ENCODE results near the gene RICTOR.

GRCh38 chr5:38926121-38926520 is 148.1 kb downstream of the RICTOR start:
- TF ChIP-seq, protein P1, sequence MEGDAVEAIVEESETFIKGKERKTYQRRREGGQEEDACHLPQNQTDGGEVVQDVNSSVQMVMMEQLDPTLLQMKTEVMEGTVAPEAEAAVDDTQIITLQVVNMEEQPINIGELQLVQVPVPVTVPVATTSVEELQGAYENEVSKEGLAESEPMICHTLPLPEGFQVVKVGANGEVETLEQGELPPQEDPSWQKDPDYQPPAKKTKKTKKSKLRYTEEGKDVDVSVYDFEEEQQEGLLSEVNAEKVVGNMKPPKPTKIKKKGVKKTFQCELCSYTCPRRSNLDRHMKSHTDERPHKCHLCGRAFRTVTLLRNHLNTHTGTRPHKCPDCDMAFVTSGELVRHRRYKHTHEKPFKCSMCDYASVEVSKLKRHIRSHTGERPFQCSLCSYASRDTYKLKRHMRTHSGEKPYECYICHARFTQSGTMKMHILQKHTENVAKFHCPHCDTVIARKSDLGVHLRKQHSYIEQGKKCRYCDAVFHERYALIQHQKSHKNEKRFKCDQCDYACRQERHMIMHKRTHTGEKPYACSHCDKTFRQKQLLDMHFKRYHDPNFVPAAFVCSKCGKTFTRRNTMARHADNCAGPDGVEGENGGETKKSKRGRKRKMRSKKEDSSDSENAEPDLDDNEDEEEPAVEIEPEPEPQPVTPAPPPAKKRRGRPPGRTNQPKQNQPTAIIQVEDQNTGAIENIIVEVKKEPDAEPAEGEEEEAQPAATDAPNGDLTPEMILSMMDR (conservative IDR thresholded peaks at IDR 0.05 in 1 of 2, IDR thresholded peaks at IDR 0.05 in 1 of 2; ENCODE audit: low read depth in 1 of 2, low read length in 2 of 2), result no peak
- TF ChIP-seq EZH2 (IDR thresholded peaks at IDR 0.05; ENCODE audit: low read length, missing control alignments), result no peak
